GM13976 (cell line): Measurements from ENCODE around the gene PATL1.

Experiments used
- DNase-seq: peaks from one replicate; pipeline ENCODE4 v3.0.0; 2012; ENCODE audit warnings: low spot score
- CTCF ChIP-seq: IDR thresholded peaks from 2 replicates; pipeline ENCODE4 v1.5.1; 2012; ENCODE audit warnings: borderline replicate concordance, mild to moderate bottlenecking; ENCODE audit not compliant: insufficient read depth; ENCODE audit errors: extremely low read depth, missing control alignments, control extremely low read depth
- in situ Hi-C: fragments of 300-500 bp; cut with MboI; formaldehyde crosslinking; loops from one replicate; pipeline ENCODE4 v1.12.0; 2022; ENCODE audit warnings: low sequenced_read_pairs, mixed read lengths, inconsistent platforms; ENCODE audit not compliant: unreplicated experiment

The PATL1 gene, protein sequence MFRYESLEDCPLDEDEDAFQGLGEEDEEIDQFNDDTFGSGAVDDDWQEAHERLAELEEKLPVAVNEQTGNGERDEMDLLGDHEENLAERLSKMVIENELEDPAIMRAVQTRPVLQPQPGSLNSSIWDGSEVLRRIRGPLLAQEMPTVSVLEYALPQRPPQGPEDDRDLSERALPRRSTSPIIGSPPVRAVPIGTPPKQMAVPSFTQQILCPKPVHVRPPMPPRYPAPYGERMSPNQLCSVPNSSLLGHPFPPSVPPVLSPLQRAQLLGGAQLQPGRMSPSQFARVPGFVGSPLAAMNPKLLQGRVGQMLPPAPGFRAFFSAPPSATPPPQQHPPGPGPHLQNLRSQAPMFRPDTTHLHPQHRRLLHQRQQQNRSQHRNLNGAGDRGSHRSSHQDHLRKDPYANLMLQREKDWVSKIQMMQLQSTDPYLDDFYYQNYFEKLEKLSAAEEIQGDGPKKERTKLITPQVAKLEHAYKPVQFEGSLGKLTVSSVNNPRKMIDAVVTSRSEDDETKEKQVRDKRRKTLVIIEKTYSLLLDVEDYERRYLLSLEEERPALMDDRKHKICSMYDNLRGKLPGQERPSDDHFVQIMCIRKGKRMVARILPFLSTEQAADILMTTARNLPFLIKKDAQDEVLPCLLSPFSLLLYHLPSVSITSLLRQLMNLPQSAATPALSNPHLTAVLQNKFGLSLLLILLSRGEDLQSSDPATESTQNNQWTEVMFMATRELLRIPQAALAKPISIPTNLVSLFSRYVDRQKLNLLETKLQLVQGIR

GRCh38 chr11:59668950-59669610, at the start of gene PATL1:
TSS of gene PATL1 (minus strand) at chr11:59669037. CDS start at chr11:59668895, 142 bp downstream.
- no peak for TF ChIP-seq CTCF
- peak; percentile 99 for DNase-seq
- in situ Hi-C loops = loop anchor here (10.0 kb wide), 1 partner anchor 114 kb away; no protein-coding TSS in a partner anchor

DNA sequence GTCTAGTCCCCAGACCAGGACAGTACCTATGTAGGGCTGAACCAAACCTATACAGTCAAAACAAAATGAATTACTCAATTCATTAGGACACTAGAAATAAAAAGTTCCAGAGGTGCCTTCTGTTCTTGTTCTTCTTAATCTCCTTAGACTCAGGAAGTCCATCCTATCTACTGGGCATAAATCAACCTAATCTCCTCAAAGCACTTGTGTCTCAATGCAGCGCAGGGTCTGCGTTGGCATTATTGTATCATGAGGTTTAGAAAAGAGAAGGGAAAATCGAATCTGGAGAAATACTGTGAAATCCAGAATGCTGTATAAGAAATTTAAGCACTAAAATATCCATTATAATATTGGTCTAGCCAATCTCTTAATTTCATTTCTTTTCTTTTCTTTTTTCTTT, 47.2 kb upstream of the PATL1 start:
- no peak for DNase-seq
- TF ChIP-seq CTCF = no peak
- in situ Hi-C loops = no loop called here

DNA sequence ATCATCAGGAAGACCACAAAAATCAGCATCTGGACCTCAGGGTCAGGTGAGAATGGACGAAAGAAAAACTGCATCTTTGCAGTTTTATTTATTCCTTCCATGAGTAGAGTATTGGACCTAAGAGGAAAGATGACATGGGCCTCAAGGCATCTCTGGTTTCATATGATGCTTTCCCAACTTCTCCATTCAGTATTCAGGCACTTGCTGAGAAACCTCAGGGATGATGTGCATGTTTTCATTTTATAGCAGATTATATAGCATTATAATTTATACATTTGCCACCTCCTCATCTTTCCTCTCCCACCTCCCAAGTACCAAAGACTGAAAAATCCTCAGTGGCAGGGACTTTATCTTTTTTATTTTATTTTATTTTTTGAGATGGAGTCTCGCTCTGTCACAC, 44.9 kb upstream of the PATL1 start, which contains the start of gene OR10V1:
TSS of gene OR10V1 (minus strand) at position 101 of the 400 bp plus-strand sequence. CDS start at position 101, 0 bp downstream.
- no peak for TF ChIP-seq CTCF
- in situ Hi-C loops = no loop called here
- no peak for DNase-seq

GRCh38 chr11:59710136-59710847, 41.5 kb upstream of the PATL1 start:
- no peak for TF ChIP-seq CTCF
- no peak for DNase-seq
- in situ Hi-C loops = no loop called here

DNA sequence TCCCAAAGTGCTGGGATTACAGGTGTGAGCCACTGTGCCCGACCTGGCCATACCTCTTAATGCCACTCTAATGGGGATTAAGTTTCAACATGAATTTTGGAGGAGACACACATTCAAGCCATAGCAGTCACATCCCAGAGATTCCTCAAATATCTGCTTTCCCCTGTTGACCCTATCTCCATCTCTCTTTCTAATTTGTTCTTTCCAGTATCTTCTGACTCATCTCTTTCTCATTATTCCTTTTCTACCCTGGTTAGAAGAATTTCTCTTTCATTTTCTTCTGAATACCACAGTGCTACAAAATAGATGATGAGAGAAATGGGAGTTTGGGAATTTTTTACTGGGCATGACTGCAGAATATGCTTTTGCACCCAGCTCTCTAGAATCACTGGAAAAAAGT, 39.7 kb upstream of the PATL1 start:
- in situ Hi-C loops = no loop called here
- no peak for DNase-seq
- TF ChIP-seq CTCF = no peak

DNA sequence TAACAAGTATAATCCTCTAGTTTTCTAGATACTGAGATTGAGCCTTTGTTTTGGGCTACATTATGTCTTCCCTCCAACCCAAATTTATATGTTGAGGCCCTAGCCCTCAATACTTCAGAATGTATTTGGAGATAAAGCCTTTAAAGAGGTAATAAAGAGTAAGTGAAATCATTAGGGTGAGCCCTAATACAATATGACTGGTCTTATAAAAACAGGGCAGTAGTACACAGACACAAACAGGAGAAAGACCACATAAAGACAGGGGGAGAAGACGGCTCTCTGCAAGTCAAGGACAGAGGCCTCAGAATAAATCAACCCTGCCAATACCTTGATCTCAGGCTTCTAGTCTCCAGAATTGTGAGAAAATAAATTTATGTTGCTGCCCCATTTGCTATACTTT, 38.5 kb upstream of the PATL1 start:
- DNase-seq = no peak
- TF ChIP-seq CTCF = no peak
- in situ Hi-C loops = no loop called here
